ENCODE results near the gene C3orf52. TPM values are rescaled to one million over a fixed set of nuclear protein-coding genes. Genes with fewer than 3 reads are reported as not detected.

The C3orf52 gene
- total RNA-seq, 1 donor from 2014 or later: 4.5 TPM

- Mint-ChIP-seq H3K9me3 (no peaks in the 10 kb centered on the region), H3K27me3 (ENCODE audit: low read depth) (no peaks in the 10 kb centered on the region), H3K4me3 (no peak overlapping the region), H3K4me1 (peaks cover 4% of the 10 kb centered on the region), H3K36me3 (no peaks in the 10 kb centered on the region), H3K27ac (no peak overlapping the region)
- no peak for DNase-seq (ENCODE audit: low spot score in 2 of 2, unreplicated experiment in 2 of 2)
- no peak for TF ChIP-seq CTCF (IDR thresholded peaks at IDR 0.05; ENCODE audit: unreplicated experiment)
Measured at GRCh38 chr3:112046599-112046998, 39.6 kb upstream of the C3orf52 start.

- H3K36me3 Mint-ChIP-seq: no peaks in the 10 kb centered on the region
- no peak for TF ChIP-seq CTCF (IDR thresholded peaks at IDR 0.05; ENCODE audit: unreplicated experiment)
- peaks cover 4% of the 10 kb centered on the region for H3K4me1 Mint-ChIP-seq
- DNase-seq (ENCODE audit: low spot score in 2 of 2, unreplicated experiment in 2 of 2): no peak
- no peaks in the 10 kb centered on the region for H3K27me3 Mint-ChIP-seq (ENCODE audit: low read depth)
- H3K9me3 Mint-ChIP-seq: no peaks in the 10 kb centered on the region
- no peak overlapping the region for H3K4me3 Mint-ChIP-seq
- no peak overlapping the region for H3K27ac Mint-ChIP-seq
Measured at GRCh38 chr3:112047264-112047663, 38.9 kb upstream of the C3orf52 start.

GRCh38 chr3:112048911-112049310 lies 37.3 kb upstream of the C3orf52 start:
- Mint-ChIP-seq H3K36me3 (no peaks in the 10 kb centered on the region), H3K4me3 (no peak overlapping the region), H3K9me3 (no peaks in the 10 kb centered on the region), H3K4me1 (peaks cover 16% of the 10 kb centered on the region), H3K27me3 (ENCODE audit: low read depth) (no peaks in the 10 kb centered on the region), H3K27ac (no peak overlapping the region)
- DNase-seq (ENCODE audit: low spot score in 2 of 2, unreplicated experiment in 2 of 2): no peak
- TF ChIP-seq CTCF (IDR thresholded peaks at IDR 0.05; ENCODE audit: unreplicated experiment): no peak

- Mint-ChIP-seq H3K36me3 (no peaks in the 10 kb centered on the region), H3K4me3 (no peak overlapping the region), H3K4me1 (peaks cover 18% of the 10 kb centered on the region), H3K27ac (no peak overlapping the region), H3K9me3 (no peaks in the 10 kb centered on the region), H3K27me3 (ENCODE audit: low read depth) (no peaks in the 10 kb centered on the region)
- no peak for DNase-seq (ENCODE audit: low spot score in 2 of 2, unreplicated experiment in 2 of 2)
- TF ChIP-seq CTCF (IDR thresholded peaks at IDR 0.05; ENCODE audit: unreplicated experiment): no peak
Measured at GRCh38 chr3:112053229-112053628, 33.0 kb upstream of the C3orf52 start.

GRCh38 chr3:112056451-112056929 lies 29.7 kb upstream of the C3orf52 start:
- DNase-seq (ENCODE audit: low spot score in 2 of 2, unreplicated experiment in 2 of 2): no peak
- Mint-ChIP-seq H3K4me1 (peaks cover 28% of the 10 kb centered on the region), H3K27ac (no peak overlapping the region), H3K9me3 (peaks cover 5% of the 10 kb centered on the region), H3K4me3 (no peak overlapping the region), H3K36me3 (no peaks in the 10 kb centered on the region), H3K27me3 (ENCODE audit: low read depth) (no peaks in the 10 kb centered on the region)
- TF ChIP-seq CTCF (IDR thresholded peaks at IDR 0.05; ENCODE audit: unreplicated experiment): no peak

- H3K4me1 Mint-ChIP-seq: peaks cover 13% of the 10 kb centered on the region
- peaks cover 5% of the 10 kb centered on the region for H3K9me3 Mint-ChIP-seq
- TF ChIP-seq CTCF (IDR thresholded peaks at IDR 0.05; ENCODE audit: unreplicated experiment): no peak
- H3K36me3 Mint-ChIP-seq: no peaks in the 10 kb centered on the region
- no peak for DNase-seq (ENCODE audit: low spot score in 2 of 2, unreplicated experiment in 2 of 2)
- no peaks in the 10 kb centered on the region for H3K27me3 Mint-ChIP-seq (ENCODE audit: low read depth)
- H3K4me3 Mint-ChIP-seq: no peak overlapping the region
- peak overlapping the region; percentile 5 for H3K27ac Mint-ChIP-seq
Measured at GRCh38 chr3:112059497-112059896, 26.7 kb upstream of the C3orf52 start.
